Testis (tissue), 3 donors: ENCODE measurements around the gene STARD13. TPM values are rescaled to one million over a fixed set of nuclear protein-coding genes. Genes with fewer than 3 reads are reported as not detected.

ENCODE experiments used
- DNase-seq: peaks from one replicate; pipeline ENCODE4 v3.0.0-alpha.2; 2019
- H3K27ac ChIP-seq, 2 donors: fragments of 200-600 bp; sonication (generic); one replicate each; pipeline ENCODE4 v1.5.1; 2019
- H3K27me3 ChIP-seq: fragments of 200-600 bp; sonication (generic); one replicate; pipeline ENCODE4 v1.5.1; 2019
- H3K36me3 ChIP-seq: fragments of 200-600 bp; sonication (generic); one replicate; pipeline ENCODE4 v1.5.1; 2017; ENCODE audit warnings: low read depth; ENCODE audit errors: missing control alignments
- H3K4me1 ChIP-seq: fragments of 200-600 bp; sonication (generic); one replicate; pipeline ENCODE4 v1.5.1; 2019
- H3K4me3 ChIP-seq, 2 donors: fragments of 200-600 bp; sonication (generic); one replicate each; pipeline ENCODE4 v1.5.1; 2017 to 2019
- H3K9me3 ChIP-seq: fragments of 200-600 bp; sonication (generic); one replicate; pipeline ENCODE4 v1.5.1; 2017
- CTCF ChIP-seq, 3 experiments: fragments of 450-650 bp in 2 of 3; fragments of 200-600 bp in 1 of 3; sonication (generic) in 1 of 3; IDR thresholded peaks; one replicate each; pipeline ENCODE4 v1.5.1; 2016 to 2019; ENCODE audit warnings: antibody characterized with exemption in 3 of 3, mild to moderate bottlenecking in 2 of 3, moderate library complexity in 1 of 3
- POLR2A ChIP-seq: fragments of 450-650 bp; IDR thresholded peaks from one replicate; pipeline ENCODE4 v1.6.1; 2017; ENCODE audit warnings: antibody characterized with exemption, mild to moderate bottlenecking, moderate library complexity
- WGBS, 2 donors: methylation state at CpG; one replicate each; pipeline ENCODE4 v1.1.5; 2018; 5-methylcytosine and 5-hydroxymethylcytosine counted together
- intact Hi-C: fragments of 100-400 bp; cut with DNase I; formaldehyde crosslinking; loops from one replicate; pipeline ENCODE4 v1.15.1; 2023; ENCODE audit warnings: low total_unique reads
- polyA plus RNA-seq: library from polyadenylated mRNA; stranded (reverse); fragments of 350-450 nt; fragmentation: Illumina TruSeq; extraction: RNeasy Lipid Tissue Mini Kit (QIAGEN cat#74804); gene quantifications from one replicate; pipeline ENCODE4 v1.2.3, GENCODE V29; 2014; ENCODE audit warnings: low read depth, low replicate concordance; ENCODE audit not compliant: insufficient read depth
- total RNA-seq, 2 donors: library from RNA; depleted of rRNA; stranded (reverse); fragments of >200 nt; gene quantifications; one replicate each; pipeline ENCODE4 v1.2.3, GENCODE V29; 2016

The STARD13 gene
- total and polyA plus RNA-seq, 3 donors from 2014 or later: 7.2 to 33.7 (median 24.4) TPM

GRCh38 chr13:33277946-33278345 lies 7.6 kb downstream of the STARD13 start:
- intact Hi-C loops: no loop called here

GRCh38 chr13:33277037-33277740 lies 8.4 kb downstream of the STARD13 start:
- H3K4me1 ChIP-seq: peaks cover 11% of the 10 kb centered on the region
- no peak for TF ChIP-seq CTCF (IDR thresholded peaks at IDR 0.05)
- TF ChIP-seq POLR2A: no peak
- no peak overlapping the region for H3K4me3 ChIP-seq
- H3K27ac ChIP-seq: no peak overlapping the region
- H3K27me3 ChIP-seq: no peaks in the 10 kb centered on the region
- 87 to 90% methylated on average over 4 of the region's 4 CpGs for WGBS, 2 donors
- intact Hi-C loops: no loop called here
- no peak for DNase-seq
- no peaks in the 10 kb centered on the region for H3K9me3 ChIP-seq
- H3K36me3 ChIP-seq: no peaks in the 10 kb centered on the region

More at GRCh38 chr13:33277946-33278345, 7.6 kb downstream of the STARD13 start:
- TF ChIP-seq CTCF (IDR thresholded peaks at IDR 0.05) (no peak), POLR2A (no peak)
- no peak for DNase-seq
- no peaks in the 10 kb centered on the region for H3K27me3 ChIP-seq
- no peak overlapping the region for H3K27ac ChIP-seq
- H3K9me3 ChIP-seq: no peaks in the 10 kb centered on the region
- 79 to 88% methylated on average over 1 of the region's 1 CpG for WGBS, 2 donors
- H3K36me3 ChIP-seq: no peaks in the 10 kb centered on the region
- H3K4me1 ChIP-seq: peaks cover 11% of the 10 kb centered on the region
- no peak overlapping the region for H3K4me3 ChIP-seq

GRCh38 chr13:33276570-33276969 lies 9.0 kb downstream of the STARD13 start:
- peaks cover 17% of the 10 kb centered on the region for H3K4me1 ChIP-seq

DNA sequence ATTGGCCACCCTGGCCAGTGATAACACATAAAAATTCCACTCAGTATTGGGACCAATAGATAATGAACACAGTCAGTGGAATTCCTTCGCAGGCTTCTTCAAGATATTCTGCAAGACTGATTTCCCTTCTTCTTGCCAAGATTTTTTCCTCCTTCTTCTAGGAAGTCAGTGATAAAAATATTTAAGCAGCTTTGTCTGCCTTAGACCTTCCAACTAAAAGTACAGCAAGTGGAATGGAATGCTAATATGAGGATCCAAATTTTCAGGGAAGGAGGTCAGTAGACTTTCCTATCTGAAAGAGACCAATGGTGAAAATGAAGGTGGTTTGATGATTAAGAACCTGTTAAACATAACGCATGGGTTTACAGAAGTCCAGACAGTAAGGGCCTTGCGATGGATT lies 9.6 kb downstream of the STARD13 start:
- 67 to 69% methylated on average over 3 of the region's 3 CpGs for WGBS, 2 donors
- no peaks in the 10 kb centered on the region for H3K36me3 ChIP-seq
- H3K27ac ChIP-seq: peak overlapping the region in 1 of 2 donors; percentile 2
- peaks cover 23% of the 10 kb centered on the region for H3K4me1 ChIP-seq
- no peaks in the 10 kb centered on the region for H3K9me3 ChIP-seq
- no peak for DNase-seq
- intact Hi-C loops: no loop called here
- no peaks in the 10 kb centered on the region for H3K27me3 ChIP-seq
- TF ChIP-seq CTCF (IDR thresholded peaks at IDR 0.05) (no peak), POLR2A (no peak)
- no peak overlapping the region for H3K4me3 ChIP-seq

More at GRCh38 chr13:33276570-33276969, 9.0 kb downstream of the STARD13 start:
- TF ChIP-seq CTCF (IDR thresholded peaks at IDR 0.05): no peak
- TF ChIP-seq POLR2A: no peak
- Histone ChIP-seq H3K36me3 (no peaks in the 10 kb centered on the region), H3K27ac (no peak overlapping the region), H3K27me3 (no peaks in the 10 kb centered on the region), H3K4me3 (no peak overlapping the region), H3K9me3 (no peaks in the 10 kb centered on the region)
- WGBS, 2 donors: 38 to 63% methylated on average over 3 of the region's 3 CpGs
- intact Hi-C loops: no loop called here
- no peak for DNase-seq

DNA sequence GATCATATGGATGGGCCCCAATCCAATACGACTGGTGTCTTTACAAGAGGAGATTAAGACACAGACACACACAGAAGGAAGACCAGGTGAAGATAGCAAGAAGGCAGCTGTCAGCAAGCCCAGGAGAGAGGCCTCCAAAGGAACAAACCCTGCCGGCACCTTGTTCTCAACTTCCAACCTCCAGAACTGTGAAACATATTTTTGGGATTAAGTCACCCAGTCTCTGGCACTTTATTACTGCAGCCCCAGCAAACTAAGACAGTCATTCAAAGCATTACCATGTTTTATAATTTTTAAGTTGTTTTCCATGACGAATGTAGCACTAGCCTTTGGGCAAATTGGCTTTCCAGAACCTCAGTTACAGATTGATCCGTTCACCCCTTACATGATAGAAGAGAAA lies 11.3 kb downstream of the STARD13 start:
- TF ChIP-seq POLR2A (no peak), CTCF (IDR thresholded peaks at IDR 0.05) (no peak)
- no peak overlapping the region for H3K27ac ChIP-seq
- H3K9me3 ChIP-seq: no peaks in the 10 kb centered on the region
- no peak overlapping the region for H3K4me3 ChIP-seq
- H3K36me3 ChIP-seq: no peaks in the 10 kb centered on the region
- 89 to 93% methylated on average over 4 of the region's 4 CpGs for WGBS, 2 donors
- intact Hi-C loops: no loop called here
- H3K27me3 ChIP-seq: no peaks in the 10 kb centered on the region
- peaks cover 28% of the 10 kb centered on the region for H3K4me1 ChIP-seq
- DNase-seq: no peak
